T47D (cell line): Measurements from ENCODE around the gene TTC31.
"Not testable (repeated sequence)": the region's sequence is repeated elsewhere in the genome, so short reads cannot be mapped to it uniquely, and the experiment has no call there.

Experiments used
- DNase-seq, 2 experiments: peaks; one replicate each; pipeline versions ENCODE4 v3.0.0 to v3.0.0-alpha.2; 2011 to 2012; ENCODE audit warnings: low read depth in 1 of 2, low spot score in 1 of 2
- JUND ChIP-seq: IDR thresholded peaks from 2 replicates; pipeline ENCODE4 v1.6.1; 2012; ENCODE audit warnings: low read depth
- in situ Hi-C: cut with HindIII; loops from 2 replicates; pipeline ENCODE4 v1.10.0; 2016; ENCODE audit warnings: low sequenced_read_pairs, low pct_unique_long_range_greater_than_20kb

TTC31 gene

DNA sequence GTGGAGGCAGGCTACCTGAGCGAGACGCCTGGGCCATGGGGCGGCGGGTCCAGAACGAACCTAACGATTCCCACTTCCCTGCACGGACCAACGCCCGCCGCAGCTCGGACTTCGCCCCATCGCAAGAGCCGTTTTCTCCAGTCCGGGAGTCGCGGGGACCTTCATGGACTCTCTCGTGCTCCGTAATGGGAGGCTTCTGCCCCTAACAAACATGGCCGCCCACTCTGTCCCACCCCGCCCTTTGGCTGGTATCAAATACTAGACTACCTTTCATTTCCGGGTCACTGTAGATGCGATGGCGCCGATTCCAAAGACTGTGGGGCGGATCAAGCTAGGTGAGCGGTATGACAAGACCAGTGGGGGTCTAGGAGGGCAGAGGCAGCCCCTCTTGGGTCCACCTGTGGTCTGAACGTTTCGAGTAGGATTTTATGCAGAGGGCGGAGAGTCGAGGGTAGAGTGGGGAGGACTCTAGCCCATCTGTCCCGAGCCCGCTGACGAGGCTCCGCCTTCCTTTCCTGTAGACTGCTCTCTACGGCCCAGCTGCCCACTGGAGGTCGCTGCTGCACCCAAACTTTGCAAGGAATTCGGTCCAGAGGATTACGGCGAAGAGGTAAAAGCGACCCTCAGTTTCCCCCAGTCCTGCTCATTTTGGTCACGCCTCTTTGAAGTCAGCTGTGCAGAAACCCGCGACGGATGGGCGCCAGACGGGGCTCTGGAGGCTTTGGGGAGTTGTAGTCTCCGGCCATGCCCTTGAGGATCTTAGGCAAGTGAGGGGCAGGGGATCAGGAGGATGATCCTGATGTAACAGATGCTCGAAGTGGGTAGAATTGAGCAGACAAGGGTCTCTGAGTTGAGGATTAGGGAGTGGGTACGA, at the start of gene TTC31, which contains the start of gene CCDC142:
TTC31 (plus strand) TSS at position 281 of the 874 bp plus-strand sequence; CDS start at position 296, 15 bp downstream.
CCDC142 (minus strand) TSS at position 198 of the 874 bp plus-strand sequence; CDS start at position 37, 161 bp downstream.
- in situ Hi-C loops = no loop called here
- no peak for TF ChIP-seq JUND
- DNase-seq = peak; percentile 69 to 92

DNA sequence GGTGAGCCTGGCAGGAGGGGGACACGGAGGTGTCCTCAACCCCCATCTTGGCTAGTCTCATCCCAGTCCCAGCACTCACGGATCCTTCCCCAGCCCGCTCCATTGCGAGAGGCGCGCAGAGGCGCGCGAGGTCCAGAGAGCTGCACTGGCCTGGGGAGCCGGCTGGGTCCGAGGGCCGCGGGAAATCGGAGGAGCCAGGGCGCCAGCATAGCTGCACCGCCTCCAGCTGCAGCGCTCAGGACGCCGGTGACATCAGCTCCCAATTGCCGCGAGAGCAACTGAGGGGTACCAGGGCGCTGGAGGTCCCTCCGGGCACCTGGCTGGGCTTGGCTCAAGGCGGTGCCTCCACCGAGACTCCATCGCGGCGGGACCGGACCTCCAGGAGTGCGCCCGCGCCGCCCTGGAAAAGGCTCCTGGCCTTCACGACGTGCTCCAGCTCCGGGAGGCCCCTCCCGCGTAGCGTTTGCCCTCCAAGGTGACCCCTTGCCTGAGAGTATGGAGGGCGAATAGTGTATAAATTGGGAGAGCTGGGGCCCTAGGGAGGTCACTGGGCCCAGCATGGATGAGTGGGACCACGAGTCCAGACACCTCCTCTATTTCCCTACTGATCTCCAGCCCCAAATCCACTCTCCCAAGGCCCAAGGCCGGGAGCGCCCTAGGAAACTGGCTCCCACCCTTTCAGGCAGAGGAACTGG, 46.6 kb upstream of the TTC31 start:
- no peak for DNase-seq
- in situ Hi-C loops = no loop called here
- TF ChIP-seq JUND = no peak

DNA sequence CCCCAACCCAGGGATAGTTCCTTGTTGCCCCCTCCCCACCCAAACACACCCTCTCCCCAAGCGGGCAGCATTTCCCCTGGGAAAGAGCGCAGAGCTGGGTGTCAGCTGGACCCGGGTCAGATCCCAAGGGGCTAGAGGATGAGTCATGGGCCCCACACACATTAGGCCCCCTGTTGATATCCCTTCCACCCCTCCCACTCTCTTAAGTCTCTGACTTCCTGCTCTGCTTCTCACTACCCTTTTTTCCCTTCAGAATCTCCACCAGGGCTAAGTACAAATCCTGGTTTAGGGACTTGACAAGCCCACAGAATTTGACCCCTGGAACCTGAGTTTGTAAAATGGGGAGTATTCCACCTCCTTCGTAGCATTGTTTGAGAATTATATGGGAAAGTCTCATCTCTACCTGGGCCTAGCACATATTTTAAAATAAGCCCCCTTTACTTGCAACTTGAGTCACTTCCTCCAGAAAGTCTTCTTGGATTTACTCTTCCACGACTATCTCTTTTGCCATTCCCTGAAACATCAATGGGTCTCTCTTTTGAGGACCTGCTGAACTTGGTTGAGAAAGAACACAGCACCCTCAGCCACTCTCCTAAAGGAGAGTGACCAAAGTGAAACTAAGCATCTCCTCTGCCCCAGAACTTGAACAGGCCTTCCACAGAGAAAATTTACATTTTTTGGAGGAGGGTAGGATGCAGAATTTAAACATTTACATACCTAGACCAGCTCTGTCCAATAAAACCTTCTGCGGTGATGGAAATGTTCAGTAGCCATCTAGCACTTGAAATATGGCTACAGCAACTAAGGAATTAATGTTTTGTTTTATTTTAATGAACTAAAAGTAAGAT, 45.8 kb upstream of the TTC31 start:
- in situ Hi-C loops = no loop called here
- no peak for DNase-seq

DNA sequence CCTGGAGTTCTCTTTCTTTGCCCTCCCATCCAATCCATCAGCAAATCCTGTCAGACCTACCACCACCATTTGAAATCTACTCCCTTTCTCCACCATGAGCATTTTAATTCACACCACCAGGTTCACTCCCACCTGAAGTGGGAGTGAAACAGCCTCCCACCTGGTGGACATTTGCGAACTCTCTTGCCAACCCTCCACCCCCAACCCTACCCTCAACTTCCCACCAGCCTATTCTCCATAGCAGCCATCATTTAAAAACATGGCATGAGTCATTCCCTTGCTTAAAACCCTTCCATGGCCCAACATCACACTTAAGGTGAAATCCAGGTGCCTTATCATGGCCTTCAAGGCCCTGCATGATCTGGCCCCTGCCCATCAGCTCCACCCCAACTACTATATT, 44.6 kb upstream of the TTC31 start:
- no peak for TF ChIP-seq JUND
- in situ Hi-C loops = no loop called here
- no peak for DNase-seq

More for the DNA sequence above, 45.8 kb upstream of the TTC31 start:
- TF ChIP-seq JUND = no peak

DNA sequence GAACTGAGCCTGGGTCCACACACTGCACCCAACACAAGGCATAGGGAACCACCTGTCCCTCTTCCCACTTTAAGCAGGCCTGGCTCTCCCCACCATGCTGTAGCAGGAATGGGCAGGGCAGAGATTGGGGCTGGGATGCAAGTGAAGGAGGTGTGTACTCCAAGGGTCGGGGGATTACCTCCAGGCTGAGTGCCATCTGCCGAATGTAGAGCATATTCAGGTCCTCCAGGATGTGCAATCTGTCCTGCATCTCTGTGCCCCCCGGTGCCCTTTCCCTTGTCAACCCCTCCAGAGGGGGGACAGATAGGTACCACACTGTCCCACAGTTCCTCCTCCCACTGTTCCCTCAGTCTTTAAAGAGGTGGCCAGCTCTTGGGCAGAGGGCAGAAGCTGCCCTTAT, 43.5 kb upstream of the TTC31 start:
- no peak for DNase-seq
- in situ Hi-C loops = no loop called here
- no peak for TF ChIP-seq JUND

- in situ Hi-C loops = no loop called here
- no peak for TF ChIP-seq JUND
- DNase-seq = no peak
These were observed 43.0 kb upstream of the TTC31 start for GRCh38 chr2:74439803-74440377.

GRCh38 chr2:74440378-74441169, 42.3 kb upstream of the TTC31 start:
- DNase-seq = peak; percentile 81 to 96
- no peak for TF ChIP-seq JUND
- in situ Hi-C loops = no loop called here

GRCh38 chr2:74441170-74441689, 41.7 kb upstream of the TTC31 start:
- no peak for TF ChIP-seq JUND
- in situ Hi-C loops = no loop called here
- DNase-seq = peak in 1 of 2 experiments; percentile 32

DNA sequence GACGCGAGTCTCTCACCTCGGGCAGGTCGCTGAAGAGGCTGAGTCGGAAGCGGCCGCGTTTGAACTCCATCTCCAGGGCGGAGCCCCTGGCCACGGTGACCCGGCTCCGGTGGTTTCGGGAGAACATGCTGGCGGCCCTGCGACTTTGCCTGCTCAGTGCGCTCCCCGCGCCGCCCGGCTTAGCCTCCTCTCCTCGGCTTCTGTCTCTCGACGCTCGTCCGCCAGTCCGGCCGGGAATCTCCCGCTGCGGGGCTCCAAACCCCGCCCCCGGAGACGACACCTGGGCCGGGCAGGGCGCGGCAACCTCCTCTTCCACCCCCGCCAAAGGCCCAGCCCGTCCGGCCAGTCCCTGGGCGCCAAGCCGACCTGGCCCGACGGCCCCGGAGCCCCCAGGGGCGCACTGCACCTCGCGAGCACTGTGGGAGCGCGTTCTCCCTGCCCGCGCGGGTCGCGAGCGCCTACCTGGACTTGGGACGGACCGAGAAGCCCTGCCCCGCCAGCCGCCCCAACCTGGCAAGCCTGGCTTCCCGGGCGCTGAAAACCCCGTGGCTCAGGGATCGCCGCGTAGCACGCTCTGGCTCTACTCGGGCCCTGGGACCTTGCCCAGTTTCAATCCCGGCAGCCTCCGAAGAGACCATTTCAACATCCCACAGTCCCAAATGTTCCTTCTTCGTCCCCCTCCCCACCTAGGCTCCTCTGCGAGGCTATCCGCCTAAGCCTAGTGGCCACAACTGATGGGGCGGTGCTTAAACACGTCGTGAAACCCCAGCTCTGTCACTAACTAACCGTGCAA, 41.0 kb upstream of the TTC31 start, which contains the start of gene RTKN:
RTKN (minus strand) TSS at position 248 of the 793 bp plus-strand sequence; CDS start at position 127, 121 bp downstream.
- no peak for TF ChIP-seq JUND
- in situ Hi-C loops = no loop called here
- DNase-seq = peak; percentile 77 to 91

GRCh38 chr2:74442483-74443297, 40.2 kb upstream of the TTC31 start:
- in situ Hi-C loops, DNase-seq: not testable (repeated sequence)
